ENCODE data around the gene AHRR.

AHRR gene

GRCh38 chr5:442335-443238, 121.1 kb downstream of the AHRR start, which contains the start of gene EXOC3:
EXOC3 (plus strand) TSS chr5:443176; CDS start chr5:446206, 3,030 bp downstream.
- Histone ChIP-seq H3K27me3 (ENCODE audit: insufficient read depth, poor library complexity, severe bottlenecking) (no peaks in the 10 kb centered on the region), H3K27ac (ENCODE audit: poor library complexity, severe bottlenecking) (peak within 1 kb of the TSS; percentile 39), H3K4me3 (ENCODE audit: severe bottlenecking) (peak within 1 kb of the TSS; percentile 92), H3K4me1 (ENCODE audit: insufficient read depth, poor library complexity, severe bottlenecking) (peaks cover 8% of the 10 kb centered on the region), H3K9me3 (ENCODE audit: severe bottlenecking) (no peaks in the 10 kb centered on the region), H3K36me3 (ENCODE audit: low read depth) (peaks cover 14% of the 10 kb centered on the region)
- DNase-seq (ENCODE audit: low spot score) (peak; percentile 70), ATAC-seq (ENCODE audit: low read depth) (peak; percentile 86)
- no peak for TF ChIP-seq CTCF (IDR thresholded peaks at IDR 0.05; ENCODE audit: poor library complexity, severe bottlenecking)

DNA sequence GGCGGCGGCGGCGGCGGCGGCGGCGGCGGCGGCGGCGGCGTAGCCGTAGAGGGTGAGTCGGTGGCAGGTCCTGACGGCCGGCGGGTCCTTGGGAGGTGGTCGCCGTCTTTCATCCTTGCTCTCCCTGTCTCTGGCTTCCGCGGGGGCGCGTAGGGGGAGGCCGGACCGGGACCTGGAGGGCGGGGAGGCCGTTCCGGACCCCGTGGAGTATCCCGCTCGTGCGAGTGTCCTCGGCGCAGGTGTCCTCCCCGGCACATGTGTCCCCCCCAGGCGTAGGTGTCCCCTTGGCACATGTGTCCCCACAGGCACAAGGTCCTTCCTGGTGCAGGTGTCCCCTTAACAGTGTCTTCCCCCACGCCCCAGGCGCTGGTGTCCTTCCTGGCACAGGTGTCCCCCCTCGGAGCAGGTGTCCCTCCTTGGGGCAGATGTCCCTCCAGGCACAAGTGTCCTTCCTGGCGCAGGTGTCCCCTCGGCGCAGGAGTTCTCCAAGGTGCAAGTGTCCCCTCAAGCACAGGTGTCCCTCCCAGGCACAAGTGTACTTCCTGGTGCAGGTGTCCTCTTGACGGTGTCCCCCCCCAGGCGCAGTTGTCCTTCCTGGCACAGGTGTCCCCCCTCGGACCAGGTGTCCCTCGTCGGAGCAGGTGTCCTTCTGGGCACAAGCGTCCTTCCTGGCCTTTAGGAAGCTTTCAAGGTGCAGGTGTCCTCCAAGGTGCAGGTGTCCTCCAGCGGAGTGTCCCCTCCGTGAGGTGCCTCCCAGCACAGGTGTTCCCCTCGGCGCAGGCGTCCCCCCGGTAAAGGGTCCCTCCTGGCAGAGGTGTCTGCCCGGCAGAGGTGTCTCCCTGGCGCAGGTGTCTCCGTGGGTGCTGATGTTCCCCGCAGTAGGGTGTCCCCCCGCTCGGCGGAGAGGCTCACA, 122.0 kb downstream of the AHRR start:
- peak; percentile 22 for ATAC-seq (ENCODE audit: low read depth)
- peaks cover 8% of the 10 kb centered on the region for H3K4me1 ChIP-seq (ENCODE audit: insufficient read depth, poor library complexity, severe bottlenecking)
- no peak overlapping the region for H3K27ac ChIP-seq (ENCODE audit: poor library complexity, severe bottlenecking)
- no peak for TF ChIP-seq CTCF (IDR thresholded peaks at IDR 0.05; ENCODE audit: poor library complexity, severe bottlenecking)
- H3K4me3 ChIP-seq (ENCODE audit: severe bottlenecking) = peak overlapping the region; percentile 92
- H3K36me3 ChIP-seq (ENCODE audit: low read depth) = peaks cover 23% of the 10 kb centered on the region
- H3K27me3 ChIP-seq (ENCODE audit: insufficient read depth, poor library complexity, severe bottlenecking) = no peaks in the 10 kb centered on the region
- peak; percentile 71 for DNase-seq (ENCODE audit: low spot score)
- no peaks in the 10 kb centered on the region for H3K9me3 ChIP-seq (ENCODE audit: severe bottlenecking)

- Histone ChIP-seq H3K9me3 (ENCODE audit: severe bottlenecking) (no peaks in the 10 kb centered on the region), H3K27me3 (ENCODE audit: insufficient read depth, poor library complexity, severe bottlenecking) (no peaks in the 10 kb centered on the region), H3K27ac (ENCODE audit: poor library complexity, severe bottlenecking) (no peak overlapping the region), H3K4me1 (ENCODE audit: insufficient read depth, poor library complexity, severe bottlenecking) (peaks cover 8% of the 10 kb centered on the region), H3K4me3 (ENCODE audit: severe bottlenecking) (peak overlapping the region; percentile 92), H3K36me3 (ENCODE audit: low read depth) (peaks cover 30% of the 10 kb centered on the region)
- TF ChIP-seq CTCF (IDR thresholded peaks at IDR 0.05; ENCODE audit: poor library complexity, severe bottlenecking) = no peak
- no peak for DNase-seq (ENCODE audit: low spot score)
- ATAC-seq (ENCODE audit: low read depth) = no peak
These were observed 122.7 kb downstream of the AHRR start for GRCh38 chr5:444226-444625.

GRCh38 chr5:445591-445990, 124.1 kb downstream of the AHRR start:
- no peak for TF ChIP-seq CTCF (IDR thresholded peaks at IDR 0.05; ENCODE audit: poor library complexity, severe bottlenecking)
- H3K36me3 ChIP-seq (ENCODE audit: low read depth) = peaks cover 44% of the 10 kb centered on the region
- DNase-seq (ENCODE audit: low spot score) (no peak), ATAC-seq (ENCODE audit: low read depth) (no peak)
- H3K27ac ChIP-seq (ENCODE audit: poor library complexity, severe bottlenecking) = no peak overlapping the region
- peaks cover 8% of the 10 kb centered on the region for H3K4me1 ChIP-seq (ENCODE audit: insufficient read depth, poor library complexity, severe bottlenecking)
- no peak overlapping the region for H3K4me3 ChIP-seq (ENCODE audit: severe bottlenecking)
- H3K9me3 ChIP-seq (ENCODE audit: severe bottlenecking) = no peaks in the 10 kb centered on the region
- H3K27me3 ChIP-seq (ENCODE audit: insufficient read depth, poor library complexity, severe bottlenecking) = no peaks in the 10 kb centered on the region

Data from RWPE2 (cell line).